Activated CD8-positive, alpha-beta T cell treated with anti-CD3 and anti-CD28 coated beads for 36 hours (primary cell): ENCODE measurements around the gene CAV3. TPM values are rescaled to one million over a fixed set of nuclear protein-coding genes. Genes with fewer than 3 reads are reported as not detected.

Experiments used
- ATAC-seq: fragments of 200-7000 bp; cut with Tn5 transposase; one replicate; pipeline ENCODE4 v1.10.0; 2021; ENCODE audit warnings: mild to moderate bottlenecking, moderate library complexity
- CTCF ChIA-PET: fragments of 350-600 bp; sonication (Branson Sonifier 250); formaldehyde crosslinking; loops from one replicate; lab custom pipeline; 2021; ENCODE audit warnings: antibody characterized with exemption; lab: Charles Lee
- POLR2A ChIA-PET: fragments of 350-600 bp; sonication (Branson Sonifier 250); formaldehyde crosslinking; loops from one replicate; lab custom pipeline; 2021; ENCODE audit warnings: antibody characterized with exemption; lab: Charles Lee
- DNase-seq: peaks from one replicate; pipeline ENCODE4 v3.0.0-alpha.2; 2020
- H3K27ac Mint-ChIP-seq: one replicate; pipeline ENCODE4 v1.8.0; 2021; ENCODE audit warnings: mild to moderate bottlenecking, mixed read lengths
- H3K27me3 Mint-ChIP-seq: one replicate; pipeline ENCODE4 v1.8.0; 2021; ENCODE audit warnings: mixed read lengths
- H3K36me3 Mint-ChIP-seq: one replicate; pipeline ENCODE4 v1.8.0; 2021; ENCODE audit warnings: low read depth, mixed read lengths
- H3K4me1 Mint-ChIP-seq: one replicate; pipeline ENCODE4 v1.8.0; 2021; ENCODE audit warnings: low read depth, mixed read lengths
- H3K4me3 Mint-ChIP-seq: one replicate; pipeline ENCODE4 v1.8.0; 2021; ENCODE audit warnings: mild to moderate bottlenecking, moderate library complexity, mixed read lengths
- H3K9me3 Mint-ChIP-seq: one replicate; pipeline ENCODE4 v1.8.0; 2021; ENCODE audit warnings: mixed read lengths
- CTCF ChIP-seq: fragments of 200-600 bp; IDR thresholded peaks from one replicate; pipeline ENCODE4 v1.8.0; 2022; ENCODE audit warnings: antibody characterized with exemption, mild to moderate bottlenecking
- intact Hi-C: fragments of 100-400 bp; cut with micrococcal nuclease; formaldehyde crosslinking; loops from one replicate; pipeline ENCODE4 v1.10.0; 2022
- total RNA-seq, 2 experiments: library from RNA; stranded (reverse); gene quantifications; one replicate each; pipeline ENCODE4 v1.2.3, GENCODE V29; 2021

Gene CAV3
- total RNA-seq, 2 experiments from 2014 or later: not detected

- Mint-ChIP-seq H3K27me3 (peaks cover 9% of the 10 kb centered on the region), H3K36me3 (no peaks in the 10 kb centered on the region), H3K4me1 (no peaks in the 10 kb centered on the region), H3K4me3 (no peak overlapping the region), H3K9me3 (no peaks in the 10 kb centered on the region), H3K27ac (no peak overlapping the region)
- DNase-seq (no peak), ATAC-seq (no peak)
- POLR2A ChIA-PET: no interaction called here
- CTCF ChIA-PET: interaction anchor here (1.3 kb wide), 1 partner anchor 8 kb away, joined by 9 read pairs; the partner anchor contains the start of gene OXTR
- intact Hi-C loops: no loop called here
- TF ChIP-seq CTCF: no peak
Observed at GRCh38 chr3:8777978-8778267, 44.3 kb downstream of the CAV3 start.

GRCh38 chr3:8778475-8778874, 44.9 kb downstream of the CAV3 start:
- TF ChIP-seq CTCF: no peak
- Mint-ChIP-seq H3K27ac (no peak overlapping the region), H3K4me3 (no peak overlapping the region), H3K4me1 (no peaks in the 10 kb centered on the region), H3K27me3 (peaks cover 9% of the 10 kb centered on the region), H3K9me3 (no peaks in the 10 kb centered on the region), H3K36me3 (no peaks in the 10 kb centered on the region)
- ChIA-PET CTCF (interaction anchor here (1.3 kb wide), 1 partner anchor 9 kb away, joined by 9 read pairs; the partner anchor contains the start of gene OXTR), POLR2A (no interaction called here)
- intact Hi-C loops: no loop called here
- ATAC-seq (no peak), DNase-seq (no peak)

- no peak for TF ChIP-seq CTCF
- ChIA-PET POLR2A (no interaction called here), CTCF (interaction anchor here (1.6 kb wide), 1 partner anchor 11 kb away, joined by 9 read pairs; the partner anchor contains the start of gene OXTR)
- no peak for ATAC-seq
- Mint-ChIP-seq H3K36me3 (no peaks in the 10 kb centered on the region), H3K4me1 (no peaks in the 10 kb centered on the region), H3K27me3 (peaks cover 9% of the 10 kb centered on the region), H3K9me3 (no peaks in the 10 kb centered on the region), H3K4me3 (no peak overlapping the region), H3K27ac (no peak overlapping the region)
- DNase-seq: no peak
- intact Hi-C loops: no loop called here
Observed at GRCh38 chr3:8780279-8780678, 46.7 kb downstream of the CAV3 start.

GRCh38 chr3:8784676-8785435, 51.3 kb downstream of the CAV3 start:
- no peak for ATAC-seq
- CTCF ChIA-PET: interaction anchor here (2.0 kb wide), 1 partner anchor 15 kb away, joined by 11 read pairs; the partner anchor contains the start of gene OXTR
- H3K27ac Mint-ChIP-seq: no peak overlapping the region

More at GRCh38 chr3:8784676-8785435, 51.3 kb downstream of the CAV3 start:
- Mint-ChIP-seq H3K9me3 (peaks cover 5% of the 10 kb centered on the region), H3K27me3 (no peaks in the 10 kb centered on the region), H3K4me1 (no peaks in the 10 kb centered on the region), H3K4me3 (no peak overlapping the region), H3K36me3 (no peaks in the 10 kb centered on the region)
- POLR2A ChIA-PET: no interaction called here
- intact Hi-C loops: no loop called here
- TF ChIP-seq CTCF: no peak
- no peak for DNase-seq
